ENCODE data around the gene IPO5.

IPO5 gene

GRCh38 chr13:97953376-97953970 lies at the start of gene IPO5:
Gene IPO5 (plus strand): TSS chr13:97953675. CDS start chr13:97976697, 23,022 bp downstream.
- Histone ChIP-seq H3K9ac (ENCODE audit: low read length) (no peak within 1 kb of the TSS), H4K20me1 (ENCODE audit: low read depth, low read length) (no peaks in the 10 kb centered on the region), H3F3A (ENCODE audit: insufficient read depth) (no peaks in the 10 kb centered on the region), H2AFZ (ENCODE audit: low read depth, low read length, severe bottlenecking) (no peak within 1 kb of the TSS), H3K79me2 (ENCODE audit: insufficient read depth, low read length) (no peaks in the 10 kb centered on the region), H3K27me3 (ENCODE audit: low read length) (no peaks in the 10 kb centered on the region), H3K4me2 (ENCODE audit: low read depth, low read length, poor library complexity, severe bottlenecking) (no peak within 1 kb of the TSS), H3K4me3 (ENCODE audit: insufficient read depth, low read length, poor library complexity, severe bottlenecking) (no peak within 1 kb of the TSS), H3K27ac (ENCODE audit: low read depth, low read length) (no peak within 1 kb of the TSS), H3K36me3 (ENCODE audit: low read length) (no peaks in the 10 kb centered on the region), H3K9me2 (replicated peaks; ENCODE audit: insufficient read depth, low read length) (no peaks in the 10 kb centered on the region), H3K9me3 (ENCODE audit: insufficient read depth, low read length) (no peaks in the 10 kb centered on the region; the same call in 1 of the 2 replicates)
- TF ChIP-seq CTCF (IDR thresholded peaks at IDR 0.05; ENCODE audit: insufficient read depth, low read length, poor library complexity, severe bottlenecking), result no peak
- TF ChIP-seq EZH2phosphoT487 (conservative IDR thresholded peaks at IDR 0.05; ENCODE audit: low read length), result no peak

- no peaks in the 10 kb centered on the region for H4K20me1 ChIP-seq (ENCODE audit: low read depth, low read length)
- no peak overlapping the region for H3K9ac ChIP-seq (ENCODE audit: low read length)
- H3K36me3 ChIP-seq (ENCODE audit: low read length), result no peaks in the 10 kb centered on the region
- no peaks in the 10 kb centered on the region for H3F3A ChIP-seq (ENCODE audit: insufficient read depth)
- H3K9me2 ChIP-seq (replicated peaks; ENCODE audit: insufficient read depth, low read length), result no peaks in the 10 kb centered on the region
- TF ChIP-seq CTCF (IDR thresholded peaks at IDR 0.05; ENCODE audit: insufficient read depth, low read length, poor library complexity, severe bottlenecking), result no peak
- no peak for TF ChIP-seq EZH2phosphoT487 (conservative IDR thresholded peaks at IDR 0.05; ENCODE audit: low read length)
- no peak overlapping the region for H2AFZ ChIP-seq (ENCODE audit: low read depth, low read length, severe bottlenecking)
- no peaks in the 10 kb centered on the region for H3K27me3 ChIP-seq (ENCODE audit: low read length)
- H3K27ac ChIP-seq (ENCODE audit: low read depth, low read length), result no peak overlapping the region
- H3K4me2 ChIP-seq (ENCODE audit: low read depth, low read length, poor library complexity, severe bottlenecking), result no peak overlapping the region
- no peaks in the 10 kb centered on the region for H3K79me2 ChIP-seq (ENCODE audit: insufficient read depth, low read length)
- H3K4me3 ChIP-seq (ENCODE audit: insufficient read depth, low read length, poor library complexity, severe bottlenecking), result no peak overlapping the region
- H3K9me3 ChIP-seq (ENCODE audit: insufficient read depth, low read length), result no peaks in the 10 kb centered on the region
Measured at GRCh38 chr13:97904059-97904458, 49.4 kb upstream of the IPO5 start.

GRCh38 chr13:97905517-97905916 lies 48.0 kb upstream of the IPO5 start:
- no peaks in the 10 kb centered on the region for H3F3A ChIP-seq (ENCODE audit: insufficient read depth)
- H4K20me1 ChIP-seq (ENCODE audit: low read depth, low read length), result no peaks in the 10 kb centered on the region
- no peak overlapping the region for H3K27ac ChIP-seq (ENCODE audit: low read depth, low read length)
- H3K4me3 ChIP-seq (ENCODE audit: insufficient read depth, low read length, poor library complexity, severe bottlenecking), result no peak overlapping the region
- H2AFZ ChIP-seq (ENCODE audit: low read depth, low read length, severe bottlenecking), result no peak overlapping the region
- no peak overlapping the region for H3K9ac ChIP-seq (ENCODE audit: low read length)
- H3K36me3 ChIP-seq (ENCODE audit: low read length), result no peaks in the 10 kb centered on the region
- no peaks in the 10 kb centered on the region for H3K27me3 ChIP-seq (ENCODE audit: low read length)
- no peaks in the 10 kb centered on the region for H3K9me2 ChIP-seq (replicated peaks; ENCODE audit: insufficient read depth, low read length)
- no peak overlapping the region for H3K4me2 ChIP-seq (ENCODE audit: low read depth, low read length, poor library complexity, severe bottlenecking)
- TF ChIP-seq EZH2phosphoT487 (conservative IDR thresholded peaks at IDR 0.05; ENCODE audit: low read length) (no peak), CTCF (IDR thresholded peaks at IDR 0.05; ENCODE audit: insufficient read depth, low read length, poor library complexity, severe bottlenecking) (no peak)
- no peaks in the 10 kb centered on the region for H3K79me2 ChIP-seq (ENCODE audit: insufficient read depth, low read length)
- no peaks in the 10 kb centered on the region for H3K9me3 ChIP-seq (ENCODE audit: insufficient read depth, low read length)
